Thoracic aorta (tissue), 2 donors: Measurements from ENCODE around the gene PRKG2. TPM values are rescaled to one million over a fixed set of nuclear protein-coding genes. Genes with fewer than 3 reads are reported as not detected.

Experiments
- ATAC-seq: fragments of 150-250 bp; one replicate; pipeline ENCODE4 v1.8.0; 2017; ENCODE audit warnings: low read depth; ENCODE audit not compliant: insufficient number of reproducible peaks, low FRiP score
- DNase-seq: peaks from one replicate; pipeline ENCODE4 v3.0.0-alpha.2; 2020; ENCODE audit warnings: low spot score
- H3K27ac ChIP-seq, 2 donors: fragments of 200-600 bp; sonication (generic); 1 replicate in 1 of 2; 2 replicates in 1 of 2; pipeline ENCODE4 v1.5.1; 2016; ENCODE audit warnings: mild to moderate bottlenecking in 2 of 2, moderate library complexity in 2 of 2
- H3K27me3 ChIP-seq: fragments of 200-600 bp; sonication (generic); replicated peaks from 2 replicates; pipeline ENCODE4 v1.6.0; 2016; ENCODE audit warnings: mild to moderate bottlenecking; ENCODE audit not compliant: insufficient read depth
- H3K36me3 ChIP-seq: fragments of 200-600 bp; sonication (generic); one replicate; pipeline ENCODE4 v1.5.1; 2016
- H3K4me1 ChIP-seq, 2 donors: fragments of 200-600 bp; sonication (generic); 1 replicate in 1 of 2; 2 replicates in 1 of 2; pipeline versions ENCODE4 v1.5.1 to v1.6.0; 2016; ENCODE audit warnings: low read depth in 2 of 2, mild to moderate bottlenecking in 1 of 2; ENCODE audit not compliant: control insufficient read depth in 1 of 2
- H3K4me3 ChIP-seq: fragments of 200-600 bp; sonication (generic); 2 replicates; pipeline ENCODE4 v1.5.1; 2016; ENCODE audit warnings: mild to moderate bottlenecking
- H3K9me3 ChIP-seq: fragments of 200-600 bp; sonication (generic); 2 replicates; pipeline ENCODE4 v1.5.1; 2016
- CTCF ChIP-seq: fragments of 200-600 bp; sonication (generic); IDR thresholded peaks from one replicate; pipeline ENCODE4 v1.5.1; 2019; ENCODE audit warnings: antibody characterized with exemption
- total RNA-seq, 2 donors: library from RNA; depleted of rRNA; stranded (reverse); fragments of >200 nt; gene quantifications; one replicate each; pipeline versions ENCODE4 v1.1.0 to v1.2.3, GENCODE V29; 2016

Gene PRKG2
- total RNA-seq, 2 donors from 2014 or later = 0.14 TPM; not detected in 1

- Histone ChIP-seq H3K36me3 (no peaks in the 10 kb centered on the region), H3K9me3 (no peaks in the 10 kb centered on the region), H3K27me3 (no peaks in the 10 kb centered on the region), H3K27ac (no peak overlapping the region), H3K4me1 (no peaks in the 10 kb centered on the region), H3K4me3 (no peak overlapping the region)
- ATAC-seq = no peak
- DNase-seq = no peak
- no peak for TF ChIP-seq CTCF
These were observed 72.3 kb downstream of the PRKG2 start for GRCh38 chr4:81142744-81143143.

GRCh38 chr4:81137894-81138293 is 77.1 kb downstream of the PRKG2 start:
- no peak overlapping the region for H3K27ac ChIP-seq
- H3K4me1 ChIP-seq = peaks cover 3 to 9% of the 10 kb centered on the region in 2 donors
- H3K9me3 ChIP-seq = no peaks in the 10 kb centered on the region
- no peaks in the 10 kb centered on the region for H3K27me3 ChIP-seq
- DNase-seq (no peak), ATAC-seq (no peak)
- H3K4me3 ChIP-seq = no peak overlapping the region
- H3K36me3 ChIP-seq = no peaks in the 10 kb centered on the region
- no peak for TF ChIP-seq CTCF

- TF ChIP-seq CTCF = no peak
- no peaks in the 10 kb centered on the region for H3K36me3 ChIP-seq
- H3K27ac ChIP-seq = no peak overlapping the region
- no peaks in the 10 kb centered on the region for H3K9me3 ChIP-seq
- no peaks in the 10 kb centered on the region for H3K27me3 ChIP-seq
- ATAC-seq (no peak), DNase-seq (no peak)
- H3K4me3 ChIP-seq = no peak overlapping the region
- peaks cover 3 to 9% of the 10 kb centered on the region in 2 donors for H3K4me1 ChIP-seq
These were observed 77.6 kb downstream of the PRKG2 start for GRCh38 chr4:81137446-81137845.

- Histone ChIP-seq H3K36me3 (no peaks in the 10 kb centered on the region), H3K4me1 (peaks cover 3 to 9% of the 10 kb centered on the region in 2 donors), H3K9me3 (no peaks in the 10 kb centered on the region), H3K27me3 (no peaks in the 10 kb centered on the region), H3K27ac (peak overlapping the region; percentile 40 to 62), H3K4me3 (peak overlapping the region; percentile 30)
- TF ChIP-seq CTCF = no peak
- ATAC-seq = peak; percentile 80
- DNase-seq = peak; percentile 9
These were observed 78.7 kb downstream of the PRKG2 start for GRCh38 chr4:81136161-81136905.

GRCh38 chr4:81135501-81135900 is 79.5 kb downstream of the PRKG2 start:
- no peaks in the 10 kb centered on the region for H3K36me3 ChIP-seq
- H3K4me3 ChIP-seq = no peak overlapping the region
- no peak for TF ChIP-seq CTCF
- ATAC-seq = no peak
- no peaks in the 10 kb centered on the region for H3K27me3 ChIP-seq
- H3K9me3 ChIP-seq = no peaks in the 10 kb centered on the region
- DNase-seq = no peak
- peak overlapping the region in 1 of 2 donors; percentile 62 for H3K27ac ChIP-seq
- peaks cover 3 to 9% of the 10 kb centered on the region in 2 donors for H3K4me1 ChIP-seq
